ENCODE data around the gene DNAJC1. TPM values are rescaled to one million over a fixed set of nuclear protein-coding genes. Genes with fewer than 3 reads are reported as not detected.

DNAJC1 gene
- total and polyA plus RNA-seq, 2 of the 8 experiments (the other 6 are each of a cell fraction or from before 2014, with no cell fraction given) = 6.8 to 14.8 TPM

DNA sequence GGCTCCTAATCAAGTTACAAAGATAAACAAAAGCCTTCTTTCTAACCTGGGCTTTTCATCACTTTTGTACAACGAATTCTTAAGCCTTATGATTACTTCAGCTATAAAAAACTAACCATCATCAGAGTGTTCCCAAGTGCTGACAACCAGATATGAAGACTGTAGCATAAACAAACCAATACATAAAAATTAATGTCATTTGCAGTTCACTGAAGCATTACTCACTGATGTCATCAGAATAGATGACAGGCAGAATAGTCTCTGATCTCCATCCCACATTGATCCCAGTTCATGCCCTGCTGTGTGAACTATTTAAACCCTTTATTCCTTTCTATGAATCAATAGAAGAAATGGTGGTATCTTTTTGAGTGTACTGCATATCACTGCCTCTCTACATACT lies 84.4 kb downstream of the DNAJC1 start (continued):
- TF ChIP-seq, protein P1, sequence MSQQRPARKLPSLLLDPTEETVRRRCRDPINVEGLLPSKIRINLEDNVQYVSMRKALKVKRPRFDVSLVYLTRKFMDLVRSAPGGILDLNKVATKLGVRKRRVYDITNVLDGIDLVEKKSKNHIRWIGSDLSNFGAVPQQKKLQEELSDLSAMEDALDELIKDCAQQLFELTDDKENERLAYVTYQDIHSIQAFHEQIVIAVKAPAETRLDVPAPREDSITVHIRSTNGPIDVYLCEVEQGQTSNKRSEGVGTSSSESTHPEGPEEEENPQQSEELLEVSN (IDR thresholded peaks at IDR 0.05) = no peak
- TF ChIP-seq SP2 (IDR thresholded peaks at IDR 0.05; ENCODE audit: low read length) = no peak
- TF ChIP-seq RBBP5 (IDR thresholded peaks at IDR 0.05; ENCODE audit: borderline replicate concordance, low read depth, low read length) = no peak
- TF ChIP-seq BACH1 (IDR thresholded peaks at IDR 0.05; ENCODE audit: low read length) = no peak
